HEK293 (cell line): Measurements from ENCODE around the gene MTMR12.

Experiments
- CTCF ChIA-PET: fragments of 350-600 bp; formaldehyde crosslinking; extraction: SDS; loops from one replicate; lab custom pipeline; 2021; ENCODE audit warnings: antibody characterized with exemption; lab: Yijun Ruan, JAX
- POLR2A ChIA-PET: fragments of 300-600 bp; formaldehyde crosslinking; extraction: SDS; loops from one replicate; lab custom pipeline; 2020; ENCODE audit warnings: antibody characterized with exemption, inconsistent platforms; lab: Yijun Ruan, JAX
- H3K27ac ChIP-seq: fragments of 200-500 bp; sonication (Bioruptor generic); 2 replicates; pipeline ENCODE4 v1.5.1; 2014; ENCODE audit warnings: low read depth, low read length, control low read depth, inconsistent platforms; ENCODE audit errors: extremely low read depth
- H3K36me3 ChIP-seq, 2 experiments: fragments of 200-500 bp in 1 of 2; sonication (Bioruptor generic) in 1 of 2; 1 replicate in 1 of 2; 2 replicates in 1 of 2; pipeline ENCODE4 v1.5.1; 2014 to 2017; ENCODE audit warnings: inconsistent platforms in 2 of 2, low read length in 2 of 2; ENCODE audit not compliant: control insufficient read depth in 2 of 2, insufficient read depth in 1 of 2
- H3K4me1 ChIP-seq: fragments of 200-500 bp; sonication (Bioruptor generic); 2 replicates; pipeline ENCODE4 v1.5.1; 2014; ENCODE audit warnings: mild to moderate bottlenecking, low read length, inconsistent platforms; ENCODE audit not compliant: control insufficient read depth, insufficient read depth
- H3K4me3 ChIP-seq: 2 replicates; pipeline ENCODE4 v1.5.1; 2011; ENCODE audit warnings: low read depth, mild to moderate bottlenecking, control low read depth, low read length, moderate library complexity
- H3K9me3 ChIP-seq: fragments of 200-500 bp; sonication (Bioruptor generic); 2 replicates; pipeline ENCODE4 v1.5.1; 2014; ENCODE audit warnings: low read depth, low read length, inconsistent platforms; ENCODE audit not compliant: control insufficient read depth, insufficient read depth
- GFI1B ChIP-seq: fragments of 450-650 bp; formaldehyde crosslinking; IDR thresholded peaks from 2 replicates; pipeline ENCODE4 v1.5.1; 2016; ENCODE audit warnings: missing biosample characterization, missing genetic modification characterization
- GLI2 ChIP-seq: fragments of 450-650 bp; formaldehyde crosslinking; IDR thresholded peaks from 2 replicates; pipeline ENCODE4; 2017; ENCODE audit warnings: missing biosample characterization, missing genetic modification characterization, low read depth, borderline replicate concordance
- KLF17 ChIP-seq: fragments of 450-650 bp; formaldehyde crosslinking; IDR thresholded peaks from 2 replicates; pipeline ENCODE4 v1.5.1; 2016; ENCODE audit warnings: missing biosample characterization, missing genetic modification characterization
- PRDM10 ChIP-seq: fragments of 450-650 bp; formaldehyde crosslinking; IDR thresholded peaks from 2 replicates; pipeline ENCODE4 v1.5.1; 2016; ENCODE audit warnings: missing biosample characterization, missing genetic modification characterization
- ZBTB26 ChIP-seq: fragments of 450-650 bp; formaldehyde crosslinking; optimal IDR thresholded peaks from 2 replicates; pipeline ENCODE3; 2016; ENCODE audit warnings: missing biosample characterization, mild to moderate bottlenecking, missing genetic modification characterization
- ZFP3 ChIP-seq: fragments of 450-650 bp; formaldehyde crosslinking; IDR thresholded peaks from 2 replicates; pipeline ENCODE4 v1.5.1; 2016; ENCODE audit warnings: low read depth, missing biosample characterization, missing genetic modification characterization
- ZNF157 ChIP-seq: fragments of 450-650 bp; formaldehyde crosslinking; IDR thresholded peaks from 2 replicates; pipeline ENCODE4 v1.5.1; 2016; ENCODE audit warnings: missing biosample characterization, missing genetic modification characterization
- ZNF292 ChIP-seq: fragments of 450-650 bp; formaldehyde crosslinking; IDR thresholded peaks from 2 replicates; pipeline ENCODE4 v1.5.1; 2016; ENCODE audit warnings: low read depth, missing biosample characterization, missing genetic modification characterization, borderline replicate concordance
- ZNF302 ChIP-seq: fragments of 450-650 bp; formaldehyde crosslinking; IDR thresholded peaks from 2 replicates; pipeline ENCODE4 v1.5.1; 2016; ENCODE audit warnings: missing biosample characterization, missing genetic modification characterization, low read depth
- ZNF324 ChIP-seq: fragments of 450-650 bp; formaldehyde crosslinking; IDR thresholded peaks from 2 replicates; pipeline ENCODE4 v1.5.1; 2016; ENCODE audit warnings: missing biosample characterization, missing genetic modification characterization
- ZNF335 ChIP-seq: fragments of 450-650 bp; formaldehyde crosslinking; conservative IDR thresholded peaks from 2 replicates; pipeline ENCODE4 v1.5.1; 2016; ENCODE audit warnings: missing biosample characterization, missing genetic modification characterization
- ZNF362 ChIP-seq: fragments of 450-650 bp; formaldehyde crosslinking; IDR thresholded peaks from 2 replicates; pipeline ENCODE4 v1.5.1; 2016; ENCODE audit warnings: missing biosample characterization, missing genetic modification characterization
- ZNF449 ChIP-seq: fragments of 450-650 bp; formaldehyde crosslinking; IDR thresholded peaks from 2 replicates; pipeline ENCODE4 v1.5.1; 2017; ENCODE audit warnings: missing biosample characterization, mild to moderate bottlenecking, missing genetic modification characterization, moderate library complexity
- ZNF488 ChIP-seq: fragments of 450-650 bp; formaldehyde crosslinking; IDR thresholded peaks from 2 replicates; pipeline ENCODE4 v1.5.1; 2016; ENCODE audit warnings: missing biosample characterization, missing genetic modification characterization
- ZNF513 ChIP-seq: fragments of 450-650 bp; IDR thresholded peaks from 2 replicates; pipeline ENCODE4 v1.5.1; 2018; ENCODE audit warnings: missing biosample characterization, missing genetic modification characterization
- ZNF544 ChIP-seq: fragments of 450-650 bp; formaldehyde crosslinking; IDR thresholded peaks from 2 replicates; pipeline ENCODE4 v1.5.0; 2017; ENCODE audit warnings: missing biosample characterization, missing genetic modification characterization
- ZNF560 ChIP-seq: fragments of 450-650 bp; formaldehyde crosslinking; IDR thresholded peaks from 2 replicates; pipeline ENCODE4 v1.5.1; 2017; ENCODE audit warnings: missing biosample characterization, missing genetic modification characterization, borderline replicate concordance
- ZNF624 ChIP-seq: fragments of 450-650 bp; formaldehyde crosslinking; IDR thresholded peaks from 2 replicates; pipeline ENCODE4 v1.5.1; 2017; ENCODE audit warnings: missing biosample characterization, missing genetic modification characterization
- ZNF639 ChIP-seq: fragments of 450-650 bp; formaldehyde crosslinking; IDR thresholded peaks from 2 replicates; pipeline ENCODE4 v1.5.1; 2016; ENCODE audit warnings: missing biosample characterization, missing genetic modification characterization
- ZNF785 ChIP-seq: fragments of 450-650 bp; formaldehyde crosslinking; IDR thresholded peaks from 2 replicates; pipeline ENCODE4 v1.5.1; 2016; ENCODE audit warnings: missing biosample characterization, missing genetic modification characterization
- ZNF843 ChIP-seq: fragments of 450-650 bp; formaldehyde crosslinking; IDR thresholded peaks from 2 replicates; pipeline ENCODE4 v1.5.1; 2016; ENCODE audit warnings: missing biosample characterization, missing genetic modification characterization

The MTMR12 gene

GRCh38 chr5:32201122-32201753 is 111.5 kb downstream of the MTMR12 start (continued):
- TF ChIP-seq ZFP3 (tag by site-specific recombination): no peak
- TF ChIP-seq ZNF292 (tag by site-specific recombination): no peak
- no peak for TF ChIP-seq GFI1B (tag by site-specific recombination)
- TF ChIP-seq ZNF335 (tag by site-specific recombination): 0 out of 2 replicates have a peak, but pooled peaks have one; percentile 3
- TF ChIP-seq ZNF544 (tag by site-specific recombination): no peak
- TF ChIP-seq ZNF560 (tag by site-specific recombination): no peak
- no peak for TF ChIP-seq ZNF488 (tag by site-specific recombination)
- no peak for TF ChIP-seq GLI2
- TF ChIP-seq ZNF324 (tag by site-specific recombination): 0 out of 2 replicates have a peak, but pooled peaks have one; percentile 14
- no peak for TF ChIP-seq ZNF157 (tag by site-specific recombination)
- TF ChIP-seq ZNF362: 0 out of 2 replicates have a peak, but pooled peaks have one; percentile 17
- TF ChIP-seq PRDM10: no peak
- TF ChIP-seq ZNF449 (tag by site-specific recombination): peak; percentile 85

- CTCF ChIA-PET: no interaction called here
- no peaks in the 10 kb centered on the region; a peak in 1 of 3 replicates for H3K36me3 ChIP-seq
- POLR2A ChIA-PET: no interaction called here
- TF ChIP-seq ZNF639 (tag by site-specific recombination) (no peak), KLF17 (tag by site-specific recombination) (no peak), ZNF302 (no peak), ZNF624 (tag by site-specific recombination) (no peak), ZBTB26 (no peak), ZNF513 (tag by site-specific recombination) (no peak), ZNF843 (tag by site-specific recombination) (no peak), ZNF785 (no peak)
- no peak overlapping the region for H3K4me3 ChIP-seq
- H3K9me3 ChIP-seq: no peaks in the 10 kb centered on the region
- peaks cover 15% of the 10 kb centered on the region for H3K4me1 ChIP-seq
- H3K27ac ChIP-seq: no peak overlapping the region
Observed at GRCh38 chr5:32197032-32197431, 115.7 kb downstream of the MTMR12 start.
